ENCODE data around the gene PCOLCE2.
A peak's percentile ranks its signal among the peaks of the same experiment; 100 is the strongest.

The PCOLCE2 gene

GRCh38 chr3:142888481-142889211, at the start of gene PCOLCE2:
Gene PCOLCE2 (minus strand): TSS chr3:142889083. CDS start chr3:142888896, 187 bp downstream.
- FAIRE-seq, result no peak
- no peak for DNase-seq (ENCODE audit: insufficient read length, low spot score)

- FAIRE-seq (no peak), DNase-seq (ENCODE audit: insufficient read length, low spot score) (no peak)
Observed at GRCh38 chr3:142935963-142936362, 47.1 kb upstream of the PCOLCE2 start.

GRCh38 chr3:142934887-142935269, 46.0 kb upstream of the PCOLCE2 start:
- no peak for FAIRE-seq
- DNase-seq (ENCODE audit: insufficient read length, low spot score), result no peak

- DNase-seq (ENCODE audit: insufficient read length, low spot score) (no peak), FAIRE-seq (no peak)
Observed at GRCh38 chr3:142934128-142934886, 45.4 kb upstream of the PCOLCE2 start.

GRCh38 chr3:142931222-142931621, 42.3 kb upstream of the PCOLCE2 start:
- no peak for DNase-seq (ENCODE audit: insufficient read length, low spot score)
- FAIRE-seq, result no peak

GRCh38 chr3:142930463-142930862, 41.6 kb upstream of the PCOLCE2 start:
- FAIRE-seq, result no peak

GRCh38 chr3:142929890-142930289, 41.0 kb upstream of the PCOLCE2 start:
- no peak for FAIRE-seq

More at GRCh38 chr3:142930463-142930862, 41.6 kb upstream of the PCOLCE2 start:
- no peak for DNase-seq (ENCODE audit: insufficient read length, low spot score)

GRCh38 chr3:142929109-142929508, 40.2 kb upstream of the PCOLCE2 start:
- peak; percentile 49 for FAIRE-seq

More at GRCh38 chr3:142929890-142930289, 41.0 kb upstream of the PCOLCE2 start:
- no peak for DNase-seq (ENCODE audit: insufficient read length, low spot score)

GRCh38 chr3:142926368-142926944, 37.6 kb upstream of the PCOLCE2 start:
- FAIRE-seq, result no peak
- DNase-seq (ENCODE audit: insufficient read length, low spot score), result no peak

More at GRCh38 chr3:142929109-142929508, 40.2 kb upstream of the PCOLCE2 start:
- peak; percentile 19 for DNase-seq (ENCODE audit: insufficient read length, low spot score)

- FAIRE-seq (no peak), DNase-seq (ENCODE audit: insufficient read length, low spot score) (no peak)
Observed at GRCh38 chr3:142925140-142925539, 36.3 kb upstream of the PCOLCE2 start.

GRCh38 chr3:142923694-142924093, 34.8 kb upstream of the PCOLCE2 start:
- FAIRE-seq, result no peak

GRCh38 chr3:142916605-142917004, 27.7 kb upstream of the PCOLCE2 start:
- DNase-seq (ENCODE audit: insufficient read length, low spot score), result no peak
- FAIRE-seq, result no peak

More at GRCh38 chr3:142923694-142924093, 34.8 kb upstream of the PCOLCE2 start:
- no peak for DNase-seq (ENCODE audit: insufficient read length, low spot score)

GRCh38 chr3:142915636-142916035, 26.8 kb upstream of the PCOLCE2 start:
- FAIRE-seq (no peak), DNase-seq (ENCODE audit: insufficient read length, low spot score) (no peak)

- FAIRE-seq, result no peak
Observed at GRCh38 chr3:142914286-142914811, 25.5 kb upstream of the PCOLCE2 start.

GRCh38 chr3:142913432-142913831, 24.5 kb upstream of the PCOLCE2 start:
- FAIRE-seq (no peak), DNase-seq (ENCODE audit: insufficient read length, low spot score) (no peak)

More at GRCh38 chr3:142914286-142914811, 25.5 kb upstream of the PCOLCE2 start:
- no peak for DNase-seq (ENCODE audit: insufficient read length, low spot score)

- DNase-seq (ENCODE audit: insufficient read length, low spot score) (no peak), FAIRE-seq (no peak)
Observed at GRCh38 chr3:142912402-142913172, 23.7 kb upstream of the PCOLCE2 start.

GRCh38 chr3:142910280-142910679, 21.4 kb upstream of the PCOLCE2 start:
- FAIRE-seq, result no peak
- no peak for DNase-seq (ENCODE audit: insufficient read length, low spot score)

- no peak for FAIRE-seq
- no peak for DNase-seq (ENCODE audit: insufficient read length, low spot score)
Observed at GRCh38 chr3:142909282-142909681, 20.4 kb upstream of the PCOLCE2 start.

- FAIRE-seq (no peak), DNase-seq (ENCODE audit: insufficient read length, low spot score) (no peak)
Observed at GRCh38 chr3:142907996-142908395, 19.1 kb upstream of the PCOLCE2 start.

- FAIRE-seq, result no peak
- DNase-seq (ENCODE audit: insufficient read length, low spot score), result no peak
Observed at GRCh38 chr3:142904639-142905436, 16.0 kb upstream of the PCOLCE2 start.

Measured in GM19239 (cell line).